Measurements from ENCODE around the gene LCAT.
A peak's percentile ranks its signal among the peaks of the same experiment; 100 is the strongest.
"Not testable (repeated sequence)": the region's sequence is repeated elsewhere in the genome, so short reads cannot be mapped to it uniquely, and the experiment has no call there.

The LCAT gene, protein sequence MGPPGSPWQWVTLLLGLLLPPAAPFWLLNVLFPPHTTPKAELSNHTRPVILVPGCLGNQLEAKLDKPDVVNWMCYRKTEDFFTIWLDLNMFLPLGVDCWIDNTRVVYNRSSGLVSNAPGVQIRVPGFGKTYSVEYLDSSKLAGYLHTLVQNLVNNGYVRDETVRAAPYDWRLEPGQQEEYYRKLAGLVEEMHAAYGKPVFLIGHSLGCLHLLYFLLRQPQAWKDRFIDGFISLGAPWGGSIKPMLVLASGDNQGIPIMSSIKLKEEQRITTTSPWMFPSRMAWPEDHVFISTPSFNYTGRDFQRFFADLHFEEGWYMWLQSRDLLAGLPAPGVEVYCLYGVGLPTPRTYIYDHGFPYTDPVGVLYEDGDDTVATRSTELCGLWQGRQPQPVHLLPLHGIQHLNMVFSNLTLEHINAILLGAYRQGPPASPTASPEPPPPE

GRCh38 chr16:67943619-67944504 lies at the start of gene LCAT:
Gene LCAT (minus strand): TSS chr16:67944120. CDS start chr16:67944101, 19 bp downstream.
- DNase-seq (ENCODE audit: low read depth in 2 of 2): no peak

- peak; percentile 58 to 65 for DNase-seq (ENCODE audit: low read depth in 2 of 2)
Measured at GRCh38 chr16:67993207-67994039, 49.5 kb upstream of the LCAT start.

DNA sequence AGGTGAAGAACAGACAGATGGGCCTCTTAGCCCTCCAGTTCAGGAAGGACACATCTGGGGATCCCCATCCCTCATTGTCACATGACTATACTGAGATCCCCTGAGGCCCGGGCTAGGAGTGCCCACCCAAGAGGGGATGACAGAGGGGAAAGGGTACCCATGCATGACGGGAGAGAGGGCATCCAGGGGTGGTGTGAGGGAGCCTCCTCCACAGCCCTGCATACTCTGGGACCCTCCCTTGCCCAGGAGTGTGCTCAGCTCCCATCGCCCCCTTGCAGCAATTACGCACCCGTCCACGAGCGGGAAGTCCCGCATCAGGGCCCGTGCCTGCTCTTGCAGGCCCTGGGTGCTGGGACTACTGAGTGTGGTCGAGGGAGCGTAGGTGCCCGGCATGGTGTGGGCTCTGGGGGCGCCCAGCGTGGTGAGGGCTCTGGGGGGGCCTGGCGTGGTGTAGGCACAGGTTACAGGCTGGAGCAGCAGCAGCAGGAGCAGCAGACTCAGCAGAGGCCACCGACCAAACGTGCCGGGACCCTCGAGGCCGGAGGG lies 48.8 kb upstream of the LCAT start:
- no peak for DNase-seq (ENCODE audit: low read depth in 2 of 2)

DNA sequence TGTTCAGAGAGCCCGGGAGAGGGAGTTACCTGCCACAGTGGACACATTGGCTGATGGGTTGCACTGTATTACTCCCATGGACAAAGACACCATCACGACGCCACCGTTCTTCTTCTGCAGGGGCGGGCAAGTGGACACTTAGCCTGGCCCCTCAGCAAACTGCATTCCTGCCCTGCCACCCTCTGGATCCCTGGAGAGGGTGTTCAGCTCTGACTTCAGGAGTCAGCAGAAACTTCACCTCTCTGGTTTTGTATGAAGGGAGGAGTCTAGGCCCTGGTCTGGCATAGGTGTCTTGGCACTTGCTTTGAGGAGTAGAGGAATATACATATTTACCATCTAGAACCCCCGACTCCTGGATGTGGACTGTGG lies 46.1 kb upstream of the LCAT start:
- DNase-seq (ENCODE audit: low read depth in 2 of 2): no peak

DNA sequence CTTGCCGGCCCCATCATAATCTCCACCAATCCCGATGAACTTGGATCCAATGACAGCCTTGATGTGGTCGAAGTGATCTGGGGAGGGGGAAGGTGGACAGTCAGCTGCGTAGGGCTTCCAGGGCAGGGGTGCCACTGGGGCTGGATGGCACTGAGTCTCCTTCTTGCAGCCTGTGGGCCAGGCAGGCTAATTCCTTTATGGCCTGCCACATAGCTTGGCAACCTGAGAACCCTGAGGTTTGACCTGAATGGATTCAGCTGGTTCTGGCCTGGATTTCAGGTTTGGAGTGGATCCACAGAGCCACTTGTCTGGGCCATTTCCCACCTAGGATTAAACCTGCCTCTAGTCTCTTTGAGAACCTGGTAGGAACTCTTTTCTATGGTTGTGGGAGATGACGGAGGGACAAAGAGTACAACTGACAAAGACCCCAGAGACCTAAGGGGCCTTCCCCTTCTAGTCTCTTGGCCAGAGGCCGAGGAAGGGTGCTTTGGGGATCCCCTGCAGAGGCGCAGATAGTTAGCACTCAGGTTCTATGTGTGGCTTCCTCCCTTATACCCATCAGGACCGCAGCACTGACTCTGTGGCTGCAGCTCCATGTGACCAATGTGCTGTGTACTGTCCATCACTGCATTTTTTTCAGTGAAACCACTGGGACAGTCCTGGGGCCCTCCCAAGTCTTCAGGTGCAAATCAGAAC lies 45.5 kb upstream of the LCAT start:
- no peak for DNase-seq (ENCODE audit: low read depth in 2 of 2)

DNA sequence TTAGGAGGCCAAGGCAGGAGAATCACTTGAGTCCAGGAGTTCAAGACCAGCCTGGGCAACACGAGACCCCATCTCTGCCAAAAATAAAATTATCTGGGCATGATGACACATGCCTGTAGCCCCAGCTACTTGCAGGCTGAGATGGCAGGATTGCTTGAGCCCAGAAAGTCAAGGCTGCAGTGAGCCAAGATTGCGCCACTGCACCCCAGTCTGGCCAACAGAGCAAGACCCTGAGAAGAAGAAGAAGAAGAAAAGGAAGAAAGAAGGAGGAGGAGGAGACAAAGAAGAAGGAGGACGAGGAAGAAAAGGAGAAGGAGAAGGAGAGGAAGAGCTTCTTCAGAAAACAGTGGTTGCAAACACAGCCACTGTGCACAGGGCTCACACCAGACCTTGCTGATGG lies 44.8 kb upstream of the LCAT start:
- no peak for DNase-seq (ENCODE audit: low read depth in 2 of 2)

- DNase-seq (ENCODE audit: low read depth in 2 of 2): no peak
Measured at GRCh38 chr16:67987460-67988160, 43.7 kb upstream of the LCAT start.

- DNase-seq (ENCODE audit: low read depth in 2 of 2): no peak
Measured at GRCh38 chr16:67986949-67987348, 43.0 kb upstream of the LCAT start.

DNA sequence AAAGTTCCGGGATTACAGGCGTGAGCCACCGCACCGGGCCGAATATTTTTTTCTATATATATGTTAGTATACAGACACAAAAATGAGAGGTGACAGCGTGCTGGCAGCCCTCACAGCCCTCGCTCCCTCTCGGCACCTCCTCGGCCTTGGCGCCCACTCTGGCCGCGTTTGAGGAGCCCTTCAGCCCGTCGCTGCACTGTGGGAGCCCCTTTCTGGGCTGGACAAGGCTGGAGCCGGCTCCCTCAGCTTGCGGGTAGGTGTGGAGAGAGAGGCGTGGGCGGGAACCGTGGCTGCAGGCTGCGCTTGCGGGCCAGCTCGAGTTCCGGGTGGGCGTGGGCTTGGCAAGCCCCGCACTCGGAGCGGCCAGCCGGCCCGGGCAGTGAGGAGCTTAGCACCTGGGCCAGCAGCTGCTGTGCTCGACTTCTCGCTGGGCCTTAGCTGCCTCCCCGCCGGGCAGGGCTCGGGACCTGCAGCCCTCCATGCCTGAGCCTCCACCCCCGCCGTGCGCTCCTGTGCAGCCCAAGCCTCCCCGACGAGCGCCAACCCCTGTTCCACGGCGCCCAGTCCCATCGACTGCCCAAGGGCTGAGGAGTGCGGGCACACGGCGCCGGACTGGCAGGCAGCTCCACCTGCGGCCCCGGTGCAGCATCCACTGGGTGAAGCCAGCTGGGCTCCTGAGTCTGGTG lies 38.2 kb upstream of the LCAT start:
- no peak for DNase-seq (ENCODE audit: low read depth in 2 of 2)

DNA sequence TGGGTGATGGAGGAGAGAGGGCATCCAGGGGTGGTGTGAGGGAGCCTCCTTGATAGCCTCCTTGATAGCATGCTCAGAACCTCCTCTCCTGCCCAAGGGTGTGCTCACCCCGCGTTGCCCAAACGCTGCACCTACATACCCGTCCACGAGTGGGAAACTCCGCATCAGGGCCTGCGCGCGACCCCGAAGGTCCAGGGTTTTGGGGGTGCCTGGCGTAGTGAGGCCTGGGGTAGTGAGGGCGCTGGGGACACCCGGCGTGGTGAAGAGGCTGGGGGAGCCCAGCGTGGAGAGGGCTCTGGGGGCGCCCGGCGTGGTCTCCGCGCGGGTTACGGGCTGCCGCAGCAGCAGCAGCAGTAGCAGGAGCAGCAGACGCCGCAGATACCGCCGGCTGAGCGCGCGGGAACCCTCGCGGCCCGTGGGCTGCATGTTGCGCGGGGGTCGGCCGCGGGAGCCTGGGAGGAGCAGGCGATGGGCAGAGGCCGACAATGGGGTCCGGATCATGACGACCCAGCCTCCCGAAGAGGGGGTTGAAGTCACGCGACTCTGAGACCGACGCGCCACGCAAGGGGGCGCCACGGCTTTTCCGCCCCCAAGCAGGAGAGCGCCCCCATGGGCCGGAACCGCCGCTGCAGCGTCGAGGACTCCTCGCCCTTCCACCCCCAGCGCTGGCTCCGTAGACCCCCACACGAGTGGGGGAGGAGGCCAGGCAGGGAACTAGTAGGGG lies 36.2 kb upstream of the LCAT start, which contains the start of gene DPEP3:
DPEP3 (minus strand) TSS at position 545 of the 724 bp plus-strand sequence; CDS start at position 426, 119 bp downstream.
- DNase-seq (ENCODE audit: low read depth in 2 of 2): no peak

GRCh38 chr16:67977469-67978227 lies 33.7 kb upstream of the LCAT start:
- no peak for DNase-seq (ENCODE audit: low read depth in 2 of 2)

GRCh38 chr16:67977005-67977404 lies 33.1 kb upstream of the LCAT start:
- no peak for DNase-seq (ENCODE audit: low read depth in 2 of 2)

DNA sequence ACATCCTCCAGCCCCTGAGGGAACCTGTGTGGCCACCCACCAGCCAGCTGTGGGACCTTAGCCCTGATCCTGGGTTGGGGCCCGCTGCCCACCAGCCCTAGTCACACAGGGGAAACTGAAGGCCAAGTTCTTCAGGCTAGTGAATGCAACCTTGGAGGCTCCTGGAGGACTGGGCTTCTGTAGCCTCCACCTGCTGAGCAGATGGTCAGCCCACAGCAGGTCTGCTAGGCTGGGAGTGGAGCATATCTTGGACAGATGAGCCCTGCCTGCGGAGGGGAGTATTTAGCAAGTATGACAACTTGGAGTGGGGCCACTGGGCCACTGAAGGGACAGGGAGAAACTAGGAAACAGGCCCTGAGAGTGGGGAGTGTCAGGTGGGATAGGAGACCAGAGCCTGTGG lies 32.3 kb upstream of the LCAT start:
- DNase-seq (ENCODE audit: low read depth in 2 of 2): no peak

GRCh38 chr16:67975321-67976105 lies 31.6 kb upstream of the LCAT start:
- DNase-seq (ENCODE audit: low read depth in 2 of 2): no peak

DNA sequence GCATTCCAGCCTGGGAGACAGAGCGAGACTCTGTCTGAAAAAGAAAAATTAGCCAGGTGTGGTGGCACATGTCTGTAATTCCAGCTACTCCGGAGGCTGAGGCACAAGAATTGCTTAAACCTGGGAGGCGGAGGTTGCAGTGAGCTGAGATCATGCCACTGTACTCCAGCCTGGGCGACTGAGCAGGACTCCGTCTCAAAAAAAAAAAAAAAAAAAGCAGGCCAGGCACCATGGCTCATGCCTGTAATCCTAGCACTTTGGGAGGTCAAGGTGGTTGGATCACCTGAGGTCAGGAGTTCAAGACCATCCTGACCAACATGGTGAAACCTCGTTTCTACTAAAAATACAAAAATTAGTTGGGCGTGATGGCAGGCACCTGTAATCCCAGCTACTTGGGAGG lies 28.4 kb upstream of the LCAT start:
- not testable (repeated sequence) for DNase-seq (ENCODE audit: low read depth in 2 of 2)

DNA sequence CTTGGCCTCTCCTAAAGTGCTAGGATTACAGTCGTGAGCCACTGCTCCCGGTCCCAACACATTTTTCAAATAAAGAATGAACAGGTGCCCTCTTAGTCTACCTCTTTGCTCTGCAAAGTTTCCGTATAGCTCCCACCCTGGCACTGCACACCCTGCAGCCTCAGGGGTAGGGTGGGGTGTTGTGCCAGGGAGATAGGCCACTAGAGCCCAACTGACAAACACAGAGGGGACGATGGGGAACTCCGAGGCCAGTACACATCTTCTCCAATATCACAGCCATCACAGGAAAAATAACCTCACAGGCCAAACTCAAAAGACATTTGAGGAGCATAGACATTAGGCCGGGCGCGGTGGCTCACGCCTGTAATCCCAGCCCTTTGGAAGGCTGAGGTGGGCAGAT lies 27.2 kb upstream of the LCAT start:
- no peak for DNase-seq (ENCODE audit: low read depth in 2 of 2)

DNA sequence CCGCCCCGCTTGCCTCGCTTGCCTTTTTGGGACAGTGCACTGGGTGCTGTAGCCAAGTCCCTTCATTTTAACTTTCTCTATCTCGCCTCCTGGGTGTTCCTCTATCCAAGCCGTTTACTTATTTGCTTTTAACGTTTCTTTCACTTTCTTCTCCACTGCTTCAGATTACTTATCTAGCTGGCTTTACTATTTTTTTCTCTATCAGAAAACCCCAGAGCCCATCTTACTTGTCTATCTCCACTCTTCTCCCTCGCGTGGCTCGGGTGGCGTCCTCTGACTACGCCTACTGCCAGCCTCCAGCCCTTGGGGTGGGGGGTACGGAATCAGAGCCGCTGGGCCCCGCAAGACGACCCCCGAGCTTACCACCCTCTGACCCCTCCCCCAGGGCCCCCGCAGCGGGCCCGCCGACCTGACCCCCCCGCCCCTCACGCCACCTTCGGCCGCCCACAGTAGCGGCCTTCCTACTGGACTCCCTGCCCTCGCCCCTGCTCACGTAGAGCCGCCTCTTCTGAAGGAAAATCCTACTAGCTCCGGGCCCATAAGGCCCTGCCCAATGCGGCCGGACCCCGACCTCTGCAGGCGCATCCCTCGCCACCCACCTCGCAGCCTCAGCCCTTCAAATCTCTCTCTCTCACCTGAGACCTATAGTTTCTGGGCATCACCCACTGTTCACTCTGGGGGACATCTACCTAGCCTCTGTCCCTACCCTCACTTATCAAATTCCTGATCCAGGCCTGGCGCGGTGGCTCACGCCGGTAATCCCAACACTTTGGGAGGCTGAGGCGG lies 25.5 kb upstream of the LCAT start:
- DNase-seq (ENCODE audit: low read depth in 2 of 2): no peak
